Activated naive CD4-positive, alpha-beta T cell treated with Interleukin-2 at 50 U/mL for 16 hours (primary cell): Measurements from ENCODE around the gene COL27A1.

ENCODE experiments used
- DNase-seq: peaks from one replicate; pipeline ENCODE4 v3.0.0-alpha.2; 2020

The COL27A1 gene

DNA sequence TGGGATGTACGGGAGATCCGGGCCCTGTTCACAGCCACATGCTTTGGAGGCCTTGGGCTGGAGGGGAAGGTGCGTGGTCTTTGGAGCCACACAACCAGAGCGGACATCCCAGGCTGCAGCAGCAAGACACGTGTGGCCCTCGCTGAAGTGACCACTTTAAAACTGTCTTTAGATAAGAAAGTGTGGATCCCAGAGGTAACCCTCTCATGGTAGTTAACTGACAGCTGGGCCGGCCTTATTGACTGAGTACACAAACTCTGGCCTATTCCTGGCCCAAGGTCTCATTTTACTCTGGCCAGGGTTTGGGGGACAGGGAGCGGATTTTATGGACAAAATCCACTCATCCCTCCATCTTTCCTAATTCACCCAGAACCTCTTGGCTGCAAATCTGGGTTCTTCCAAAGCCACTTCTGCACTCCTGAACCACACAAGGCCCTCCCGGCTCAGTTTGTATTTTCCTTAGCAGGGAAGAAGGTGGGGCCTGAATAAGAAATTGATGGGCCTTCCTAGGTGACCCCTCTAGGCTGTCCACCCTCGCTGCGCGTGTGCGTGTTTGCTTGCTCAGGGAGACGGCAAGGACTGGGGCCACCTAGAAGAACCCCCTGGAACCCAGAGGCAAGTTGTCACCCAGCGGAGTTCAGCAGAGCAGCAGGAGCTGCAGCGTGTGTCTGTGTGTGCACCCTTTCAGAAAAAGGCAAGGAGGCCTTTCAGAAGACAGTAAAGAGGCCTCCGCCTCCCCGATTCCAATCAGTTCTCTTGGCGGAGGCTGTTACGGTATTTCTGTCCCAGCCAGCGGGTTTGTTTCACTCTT lies 94.3 kb downstream of the COL27A1 start:
- DNase-seq = no peak

DNA sequence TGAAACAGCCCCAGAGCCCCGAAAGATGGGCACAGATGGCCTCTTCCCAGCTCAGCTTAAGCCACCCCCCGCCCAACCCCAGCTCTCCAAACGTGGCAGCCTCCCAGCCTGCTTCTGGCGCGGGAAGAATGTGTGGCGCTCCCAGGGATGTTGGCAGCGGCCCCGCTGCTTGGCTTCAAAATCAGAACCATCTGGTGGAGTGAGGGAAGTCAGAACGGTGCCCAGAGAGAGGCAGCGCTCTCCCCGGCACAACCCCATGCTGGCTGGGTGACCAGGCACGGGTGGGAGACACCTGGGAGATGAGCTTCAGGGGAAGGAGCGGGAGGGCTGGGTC lies 94.9 kb downstream of the COL27A1 start:
- DNase-seq = no peak

DNA sequence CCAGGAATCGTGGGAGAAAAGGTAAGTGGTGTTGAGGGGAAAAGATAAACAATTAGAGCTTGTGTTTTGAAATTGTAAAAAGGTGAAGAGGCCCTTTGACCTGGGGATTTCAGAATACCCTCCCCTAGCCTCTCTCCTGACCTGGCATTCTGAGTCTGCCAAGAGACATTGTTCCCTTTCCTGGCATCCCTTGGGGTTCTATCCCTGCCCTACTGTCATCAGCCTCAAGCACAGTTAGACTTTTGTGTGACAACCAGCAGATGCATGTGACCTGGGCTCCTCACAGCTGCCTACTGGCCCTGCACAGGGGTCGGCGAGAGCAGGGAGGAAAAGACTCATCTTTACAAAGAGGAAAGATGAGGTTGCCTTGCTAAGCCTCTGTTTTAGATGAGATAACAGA lies 95.3 kb downstream of the COL27A1 start:
- DNase-seq = no peak

DNA sequence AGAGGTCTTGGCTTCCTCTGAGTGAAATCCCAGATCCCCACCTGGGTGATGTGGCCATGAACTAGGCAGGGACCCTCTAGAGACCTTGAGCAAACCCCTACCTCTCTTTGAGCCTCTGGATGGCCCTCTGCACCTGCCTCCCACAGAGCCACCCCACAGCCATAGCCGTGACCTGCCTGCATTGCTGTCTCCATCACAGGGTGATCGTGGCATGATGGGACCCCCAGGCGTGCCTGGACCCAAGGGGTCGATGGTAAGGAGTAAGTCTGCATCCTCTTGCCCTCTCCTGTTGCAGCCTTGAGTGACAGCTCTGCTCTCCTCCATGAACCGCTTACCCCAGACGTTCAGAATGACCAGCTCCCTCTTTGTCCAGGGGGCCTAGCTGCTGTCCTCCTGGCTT lies 97.1 kb downstream of the COL27A1 start:
- DNase-seq = no peak

DNA sequence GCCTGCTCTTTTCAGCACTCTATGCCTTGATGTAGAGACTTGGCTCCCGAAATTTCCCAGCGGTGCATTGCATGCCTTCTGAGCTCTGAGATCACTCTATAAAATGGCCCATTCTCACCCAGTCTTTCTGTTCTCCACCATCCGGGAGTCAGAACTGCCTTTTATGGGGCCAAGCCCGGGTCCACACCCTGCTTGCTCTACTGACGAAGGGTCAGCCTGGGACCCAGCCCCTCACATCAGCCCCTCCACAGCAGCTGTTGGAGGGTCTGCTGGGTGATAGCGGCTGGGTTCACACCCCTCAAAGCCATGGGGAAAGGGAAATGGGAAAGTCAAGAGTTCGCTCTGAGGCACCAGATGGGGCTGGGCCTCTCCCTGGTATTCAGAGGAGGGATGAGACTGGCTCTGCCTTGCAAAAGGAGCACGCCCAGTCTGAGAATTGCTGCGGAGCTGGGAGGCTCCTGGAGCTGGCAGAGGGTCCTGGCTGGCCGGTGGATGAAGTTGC lies 101.5 kb downstream of the COL27A1 start:
- no peak for DNase-seq

DNA sequence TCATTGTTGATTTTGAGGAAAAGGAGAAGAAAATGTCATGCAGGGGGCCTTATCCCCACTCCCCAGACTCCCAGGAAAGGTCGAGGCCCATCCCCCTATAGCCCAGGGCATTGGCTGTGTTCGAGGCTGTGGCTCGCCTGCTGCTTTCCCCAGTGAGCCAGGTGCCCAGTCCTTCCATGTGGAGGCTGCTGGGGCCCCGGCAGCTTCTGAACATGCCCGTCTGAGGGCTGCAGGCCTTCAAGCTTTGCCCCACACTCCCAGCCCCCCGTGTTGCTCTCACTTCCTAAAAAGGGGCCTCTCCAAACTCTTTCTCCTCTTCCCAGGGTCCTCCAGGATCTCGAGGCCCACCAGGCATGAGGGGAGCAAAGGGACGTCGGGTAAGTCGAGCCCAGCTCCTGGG lies 102.9 kb downstream of the COL27A1 start:
- DNase-seq = no peak

DNA sequence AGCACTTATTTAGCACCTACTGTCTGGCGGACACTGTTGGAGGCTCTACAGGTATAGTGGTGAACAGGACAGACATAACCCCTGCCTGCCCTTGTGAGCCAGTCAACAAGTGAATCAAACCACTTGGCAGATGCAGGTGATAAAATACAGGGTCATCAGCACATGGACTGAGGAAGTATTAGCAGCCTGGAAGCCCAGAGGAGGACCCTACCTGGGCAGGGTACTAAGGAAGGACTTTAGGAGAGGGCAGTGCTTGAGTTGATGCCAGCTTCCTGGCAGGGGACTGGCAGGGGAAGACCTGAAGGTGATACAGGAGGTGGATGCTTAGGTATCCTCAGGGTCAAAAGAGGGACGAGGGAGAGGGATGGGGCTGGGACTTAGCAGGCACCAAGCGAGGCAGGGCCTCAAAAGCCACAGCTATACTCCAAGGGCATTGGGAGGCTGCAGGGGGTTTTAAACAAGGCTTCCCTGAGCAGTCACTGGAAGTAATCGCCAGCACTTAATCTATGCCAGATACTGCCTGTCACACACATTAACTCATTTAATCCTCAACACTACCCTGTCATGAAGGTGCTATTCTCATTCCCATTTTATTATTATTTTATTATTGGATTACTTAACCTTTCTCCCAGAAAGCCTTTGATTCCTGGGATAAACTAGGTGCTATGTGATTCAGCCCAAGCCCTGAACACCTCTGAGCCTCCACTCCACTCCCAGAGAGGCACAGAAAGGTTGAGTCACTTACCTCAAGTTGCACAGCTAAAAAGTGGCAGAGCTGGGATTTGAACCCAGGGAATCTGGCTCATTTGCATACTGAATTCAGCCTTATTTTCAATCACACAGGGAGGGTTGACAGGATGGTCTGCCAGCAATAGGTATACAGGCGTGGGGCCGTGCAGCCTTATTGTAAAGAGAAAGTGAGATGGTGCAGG lies 103.8 kb downstream of the COL27A1 start:
- DNase-seq = no peak

DNA sequence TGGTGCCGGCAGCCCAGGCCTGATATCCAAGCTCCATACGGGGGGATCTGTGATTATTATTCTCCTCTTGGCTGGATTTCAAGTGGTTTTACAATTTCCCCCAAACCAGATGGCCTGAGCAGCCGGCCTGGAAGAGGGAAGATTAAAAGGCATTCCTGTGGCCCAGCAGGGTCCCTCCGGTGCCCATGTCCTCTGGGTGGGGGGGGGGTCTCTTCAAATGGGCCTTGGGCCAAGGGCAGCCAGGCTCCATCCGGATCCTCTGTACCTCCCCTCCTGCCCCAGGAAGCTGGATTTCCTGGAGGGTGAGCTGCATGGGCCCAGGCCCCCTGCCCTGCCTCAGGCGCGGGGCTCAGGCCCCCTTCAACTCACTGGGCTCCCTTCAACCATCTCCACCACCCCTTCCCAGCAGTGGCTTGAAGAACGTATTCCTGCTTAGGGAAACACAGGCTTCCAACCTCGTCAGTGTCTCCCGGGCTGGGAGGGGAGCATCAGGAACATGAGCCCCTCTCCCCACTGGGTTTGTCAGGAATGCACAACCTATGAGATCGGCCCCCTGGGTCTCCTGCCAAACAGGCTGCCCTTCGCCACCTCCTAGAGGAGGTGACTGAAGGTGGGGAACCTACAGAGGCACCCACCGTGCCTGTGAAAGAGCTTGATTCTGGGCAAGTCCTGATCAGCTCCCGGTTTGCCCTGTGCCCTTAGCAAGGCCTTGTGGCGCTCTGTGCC lies 104.6 kb downstream of the COL27A1 start:
- no peak for DNase-seq

DNA sequence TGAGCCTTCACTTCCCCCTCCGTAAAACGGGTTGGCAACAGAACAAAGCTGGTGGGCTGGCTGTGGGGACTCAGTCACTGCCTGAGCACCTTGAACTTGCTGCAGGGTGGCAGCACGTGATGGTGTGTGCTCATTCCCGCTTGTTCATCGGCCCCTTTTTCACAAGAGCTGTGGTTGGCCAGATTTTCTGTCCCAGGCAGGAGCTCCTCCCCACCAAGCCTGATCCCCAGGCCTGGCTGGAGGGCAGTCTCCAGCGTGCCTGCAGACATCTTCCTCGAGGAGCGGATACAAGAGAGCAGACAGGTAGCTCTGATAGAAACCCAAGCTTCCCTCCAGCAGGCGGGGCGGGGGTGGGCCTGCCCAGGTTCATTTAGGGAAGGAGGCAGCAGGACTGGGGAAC lies 105.7 kb downstream of the COL27A1 start:
- no peak for DNase-seq

DNA sequence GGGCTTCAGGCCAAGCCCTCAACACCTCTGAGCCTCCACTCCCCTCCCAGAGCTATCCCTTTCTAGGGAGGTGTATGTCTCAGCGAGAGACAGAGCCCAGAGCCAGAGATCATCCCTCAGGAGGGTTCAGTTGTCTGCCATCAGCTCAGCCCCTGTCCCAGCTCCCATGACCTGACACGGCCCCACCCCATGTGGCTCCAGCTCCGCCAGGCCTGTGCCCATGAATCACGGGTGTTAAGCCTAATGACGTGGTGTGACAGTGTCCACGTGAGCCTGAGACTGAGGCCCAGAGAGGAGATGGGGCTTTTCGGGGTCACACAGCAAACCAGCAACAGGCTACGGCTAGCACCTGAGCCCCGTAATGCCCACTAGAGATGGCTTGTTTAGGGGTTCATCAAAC lies 106.7 kb downstream of the COL27A1 start:
- no peak for DNase-seq

DNA sequence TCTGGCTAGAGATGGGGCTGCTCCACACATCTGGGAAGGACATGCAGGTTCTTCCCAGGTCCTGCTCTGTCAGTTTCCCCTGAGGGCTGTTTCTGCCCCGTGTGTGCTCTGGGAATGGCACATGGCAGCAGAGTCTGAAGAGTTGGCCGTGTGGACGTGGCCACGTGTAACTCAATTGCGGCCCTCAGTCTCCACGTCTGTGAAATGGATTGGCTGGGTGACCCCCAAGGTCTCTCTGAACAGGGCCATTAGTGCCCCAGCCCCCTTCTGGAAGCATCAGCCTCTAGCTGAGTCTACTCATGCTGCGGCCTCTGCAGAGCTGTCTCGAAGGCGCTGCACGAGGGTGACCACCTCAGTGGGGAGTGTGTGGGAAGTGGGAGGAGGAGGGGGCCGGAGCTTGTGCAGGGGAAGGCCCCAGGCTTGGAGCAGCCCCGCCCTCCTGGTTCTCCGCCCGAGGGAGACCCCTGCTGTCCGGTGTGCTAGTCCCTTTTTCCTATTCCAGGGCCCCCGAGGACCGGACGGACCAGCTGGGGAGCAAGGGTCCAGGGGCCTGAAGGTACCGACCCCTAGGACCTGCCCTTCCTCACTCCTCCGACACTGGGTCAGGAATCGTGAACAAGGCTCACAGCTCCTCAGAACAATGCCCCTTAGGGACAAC lies 108.6 kb downstream of the COL27A1 start:
- DNase-seq = no peak

DNA sequence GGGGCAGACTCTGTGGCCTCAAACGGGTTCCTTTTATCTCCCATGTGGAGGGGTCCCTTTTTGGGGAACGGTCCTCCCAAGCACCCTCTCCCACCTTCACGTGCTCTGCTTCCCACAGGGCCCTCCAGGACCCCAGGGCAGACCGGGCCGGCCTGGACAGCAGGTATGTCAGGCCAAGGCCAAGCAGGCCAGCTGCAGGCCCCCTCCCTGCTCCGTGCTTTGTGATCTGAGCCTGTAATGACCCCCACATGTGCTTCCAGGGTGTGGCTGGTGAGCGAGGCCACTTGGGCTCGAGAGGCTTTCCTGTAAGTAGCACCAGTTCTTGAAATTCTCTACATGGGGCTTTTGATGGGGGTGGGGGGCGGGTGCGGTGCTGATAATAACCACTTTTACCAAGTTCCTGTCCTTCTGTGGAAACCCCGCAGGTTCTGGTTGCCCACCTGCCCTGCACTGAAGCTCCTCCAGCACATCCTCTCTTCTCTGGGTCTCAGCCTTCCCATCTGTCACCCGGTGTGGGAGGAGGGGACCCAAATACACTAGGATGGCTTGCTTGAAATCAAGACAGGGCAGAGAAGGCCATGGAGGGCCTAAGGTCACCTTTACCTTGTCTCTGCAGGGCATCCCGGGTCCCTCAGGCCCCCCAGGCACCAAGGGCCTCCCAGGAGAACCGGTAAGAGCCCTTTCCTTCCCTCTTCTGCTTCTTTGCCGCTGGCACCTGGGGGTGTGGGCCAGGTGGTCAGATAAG lies 109.6 kb downstream of the COL27A1 start:
- DNase-seq = no peak

DNA sequence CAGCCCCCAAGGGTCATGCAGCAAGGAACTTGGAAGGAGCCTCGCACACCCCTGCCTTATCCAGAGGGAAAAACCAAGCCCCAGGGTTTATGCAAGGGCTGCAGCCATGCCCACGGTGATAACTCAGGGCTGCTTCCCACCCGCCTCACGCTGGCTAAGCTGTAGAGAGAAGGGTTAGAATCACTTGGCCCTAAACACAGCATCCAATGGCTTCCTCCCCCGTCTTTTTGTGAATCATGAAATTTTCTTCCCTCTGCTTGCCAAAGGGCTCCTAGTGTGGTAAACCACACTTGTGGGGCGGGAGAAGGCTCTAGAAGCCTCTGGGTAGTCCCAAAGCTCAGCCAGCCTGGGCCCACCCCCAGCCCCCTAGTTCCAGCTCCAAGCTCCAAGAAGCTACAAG lies 111.6 kb downstream of the COL27A1 start:
- no peak for DNase-seq

DNA sequence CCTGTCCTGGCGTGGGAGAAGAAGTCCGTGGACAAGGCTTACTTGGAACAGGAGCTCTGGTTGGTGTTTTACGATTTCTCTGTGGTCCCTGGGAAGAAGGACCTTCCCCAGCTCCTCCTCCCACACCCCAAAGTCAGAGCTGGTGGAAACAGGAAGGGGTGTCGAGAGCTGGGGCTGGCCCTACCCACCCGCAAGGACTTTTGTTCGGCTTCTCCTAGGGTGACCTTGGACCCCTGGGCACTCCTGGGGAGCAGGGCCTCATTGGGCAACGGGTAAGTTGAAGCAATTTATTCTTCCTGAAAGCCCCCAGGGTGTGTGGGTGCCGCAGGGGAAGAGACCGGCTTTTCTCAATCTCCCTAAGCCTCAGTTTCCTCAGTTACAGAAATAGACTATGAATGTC lies 113.7 kb downstream of the COL27A1 start:
- DNase-seq = no peak

DNA sequence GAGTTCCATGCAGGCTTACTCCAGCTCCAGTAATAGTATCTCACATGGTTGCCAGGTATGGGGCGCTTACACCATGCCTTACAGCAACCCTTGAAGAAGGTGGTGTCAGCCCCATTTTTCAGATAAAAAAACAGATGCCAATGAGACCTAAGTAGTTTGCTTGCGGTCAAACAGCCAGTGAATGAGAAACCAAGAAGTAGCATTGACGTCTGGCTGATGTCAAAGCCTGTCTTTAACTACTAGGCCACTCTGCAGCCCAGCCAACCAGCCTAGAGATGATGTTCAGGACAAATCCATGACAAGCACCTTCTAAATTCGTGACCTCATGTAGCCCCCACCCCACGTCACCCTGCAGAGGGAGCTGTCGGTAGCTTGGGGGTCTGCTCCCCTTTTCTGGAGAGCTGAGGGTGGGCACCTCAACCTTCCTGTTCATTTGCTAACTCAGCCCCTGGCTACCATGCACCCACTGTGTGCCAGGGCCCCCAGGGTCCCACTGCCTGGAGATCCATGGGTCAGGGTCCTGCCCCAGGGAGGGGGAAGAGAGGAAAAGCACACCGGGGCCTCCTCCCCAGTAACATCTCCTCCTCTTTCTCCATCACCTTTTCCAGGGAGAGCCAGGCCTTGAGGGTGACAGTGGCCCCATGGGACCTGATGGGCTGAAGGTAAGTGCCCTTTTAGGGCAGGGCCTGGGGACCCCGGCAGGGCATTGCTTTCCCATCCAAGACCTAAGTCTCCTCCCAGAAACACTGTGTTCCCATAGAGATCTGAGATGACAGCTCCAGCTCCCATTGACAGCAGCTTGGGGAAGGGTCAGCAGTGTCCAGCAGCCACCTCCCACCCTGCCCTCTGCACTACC lies 115.0 kb downstream of the COL27A1 start:
- DNase-seq = no peak

DNA sequence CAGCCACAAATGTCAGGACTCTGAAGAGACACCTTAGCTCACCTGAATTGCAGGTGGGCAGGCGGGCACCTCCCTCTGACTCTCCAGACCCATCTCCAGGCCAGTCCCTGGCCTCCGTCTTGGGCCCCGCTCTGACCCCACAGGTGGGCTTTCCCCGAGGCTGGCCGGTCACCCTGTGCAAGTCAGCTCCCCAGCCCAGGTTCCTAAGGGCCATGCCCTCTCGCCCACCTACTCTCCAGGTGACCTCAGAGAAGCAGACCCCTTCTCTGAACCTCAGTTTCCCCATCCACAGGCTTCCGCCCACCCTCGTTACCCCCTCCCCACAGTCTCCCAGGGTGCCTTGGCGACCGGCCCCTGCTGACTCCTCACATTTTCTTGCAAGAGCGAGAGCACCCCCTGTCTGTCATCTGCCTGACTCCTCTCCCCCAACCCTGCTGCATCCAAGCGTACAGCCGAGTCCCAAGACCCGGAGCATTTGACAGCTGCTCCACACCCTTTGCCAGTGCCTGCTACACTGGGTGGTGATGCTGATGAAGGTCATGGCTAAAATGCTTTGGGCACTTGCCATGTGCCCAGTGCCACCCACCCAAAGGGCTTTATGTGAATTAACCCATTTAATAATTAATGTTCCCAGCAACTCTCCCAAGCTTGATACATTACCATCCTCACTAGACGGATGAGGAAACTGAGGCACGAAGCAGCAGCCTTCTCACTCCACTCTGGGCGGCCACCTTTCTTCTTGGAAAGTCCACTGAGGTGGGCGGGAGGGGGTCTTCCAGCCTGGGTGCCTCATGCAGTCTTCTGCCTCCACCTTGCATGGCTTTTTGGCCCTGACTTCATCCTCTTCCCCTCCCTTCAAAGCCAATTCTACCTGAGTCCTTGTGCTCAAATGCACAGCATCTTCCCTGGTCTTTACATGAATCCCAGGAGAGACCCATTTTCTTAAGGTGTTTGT lies 116.5 kb downstream of the COL27A1 start:
- DNase-seq = no peak

DNA sequence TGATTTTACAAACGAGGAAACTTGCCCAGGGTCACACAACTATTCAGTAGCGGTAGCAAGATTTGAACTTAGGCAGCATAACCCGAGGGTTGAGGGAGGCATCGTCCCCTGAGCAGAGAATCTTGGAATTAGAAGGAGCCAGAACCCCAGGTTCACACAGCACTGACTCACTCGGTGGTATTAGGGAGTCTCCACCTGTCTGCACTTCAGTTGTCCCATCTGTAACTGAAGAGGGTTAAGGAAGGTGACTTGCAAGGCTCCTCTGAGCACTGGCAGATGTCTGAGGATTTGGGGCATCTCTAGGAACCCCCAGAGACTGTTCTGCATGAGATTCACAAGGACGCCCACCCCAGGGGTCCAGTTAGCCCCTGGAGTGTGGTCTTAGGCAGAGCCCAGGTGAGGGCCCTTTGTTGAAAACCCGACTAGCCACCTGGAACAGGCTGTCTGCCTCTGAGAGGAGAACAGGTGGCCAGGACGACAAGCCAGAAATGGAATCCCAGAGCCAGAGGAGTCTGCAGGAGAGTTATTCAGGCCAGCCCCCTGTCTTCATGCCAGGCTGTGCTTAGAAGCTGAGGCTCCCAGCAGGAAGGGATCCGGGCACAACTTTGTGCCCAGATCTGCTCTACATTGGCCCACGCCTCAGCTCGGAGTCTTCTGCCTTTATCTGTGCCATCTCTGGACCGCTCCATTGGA lies 117.5 kb downstream of the COL27A1 start:
- DNase-seq = no peak

DNA sequence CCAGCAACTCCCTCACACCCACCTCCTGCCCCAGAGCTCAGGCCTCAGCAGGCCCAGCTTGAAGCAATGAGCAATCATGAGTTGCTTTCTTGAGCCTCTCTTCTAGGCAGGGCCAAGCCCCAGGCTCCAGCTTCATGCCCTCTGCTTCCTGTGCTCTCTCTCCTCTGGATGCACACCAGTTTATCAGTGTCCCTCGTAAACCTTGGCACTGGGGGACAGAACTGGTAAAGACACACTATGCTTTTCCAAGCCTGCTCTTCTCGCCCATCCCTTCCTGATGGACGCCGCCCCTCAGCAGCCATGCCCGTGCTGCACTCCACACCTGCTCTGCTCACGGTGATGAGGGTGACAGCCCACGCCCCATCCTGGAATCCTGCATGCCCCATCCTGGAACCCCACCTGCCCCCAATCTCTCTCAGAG lies 118.1 kb downstream of the COL27A1 start:
- no peak for DNase-seq

DNA sequence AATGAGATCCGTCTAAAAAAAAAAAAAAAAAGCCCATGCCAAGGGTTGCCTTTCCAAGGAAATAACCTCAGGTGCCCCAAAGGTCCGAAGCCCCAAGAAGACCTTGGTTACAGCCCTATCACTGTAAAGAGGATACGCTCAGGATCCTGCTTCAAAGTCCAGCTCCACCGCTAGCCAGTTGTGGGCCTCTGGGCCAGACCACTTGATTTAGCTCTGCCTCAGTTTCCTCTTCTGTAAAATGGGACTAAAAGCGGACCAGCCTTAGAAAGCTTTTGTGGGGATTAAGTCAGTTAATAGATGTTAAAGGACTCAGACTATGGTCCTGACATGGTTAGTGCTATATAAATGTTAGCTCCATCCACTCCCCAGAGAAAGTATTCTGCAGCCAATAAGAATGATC lies 118.9 kb downstream of the COL27A1 start:
- DNase-seq = no peak
